Erythroblast (primary cell): ENCODE results near the gene EYA2.

ENCODE experiments used
- DNase-seq, 2 experiments: peaks; one replicate each; lab custom pipeline; 2025; lab: John Stamatoyannopoulos, UW
- GATA1 ChIP-seq: IDR thresholded peaks from 2 replicates; pipeline ENCODE4 v1.6.1; 2011; ENCODE audit warnings: low read depth, mild to moderate bottlenecking, control low read depth, low read length, moderate library complexity
- POLR2A ChIP-seq: IDR thresholded peaks from 2 replicates; pipeline ENCODE4 v1.6.1; 2011; ENCODE audit warnings: mild to moderate bottlenecking, low read length

EYA2 gene

GRCh38 chr20:47016068-47016664 lies 121.5 kb downstream of the EYA2 start:
- no peak for TF ChIP-seq POLR2A
- TF ChIP-seq GATA1, result no peak
- DNase-seq, result no peak

DNA sequence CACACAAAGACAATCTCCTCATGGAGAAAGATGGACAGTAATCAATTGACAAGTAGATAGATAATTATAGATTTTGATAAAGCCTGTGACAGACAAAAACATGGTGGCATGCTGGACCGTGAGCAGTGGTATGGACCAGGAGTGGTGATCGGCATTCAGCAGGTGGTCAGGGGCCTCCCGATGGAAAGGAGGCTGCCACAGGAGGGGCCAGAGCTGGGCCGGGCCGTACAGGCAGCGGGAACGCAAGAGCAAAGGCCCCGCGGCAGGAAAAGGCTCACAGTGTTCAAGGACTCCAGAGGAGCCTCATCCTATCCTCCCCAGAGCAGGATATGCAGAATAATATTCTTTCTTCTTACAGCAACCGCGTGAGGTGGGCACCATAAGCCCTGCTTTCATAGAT lies 123.7 kb downstream of the EYA2 start:
- DNase-seq, result no peak
- no peak for TF ChIP-seq GATA1
- no peak for TF ChIP-seq POLR2A

GRCh38 chr20:47019121-47019824 lies 124.6 kb downstream of the EYA2 start:
- no peak for DNase-seq
- TF ChIP-seq POLR2A (no peak), GATA1 (no peak)

GRCh38 chr20:47020231-47020630 lies 125.6 kb downstream of the EYA2 start:
- no peak for TF ChIP-seq POLR2A
- TF ChIP-seq GATA1, result no peak
- DNase-seq, result no peak

- TF ChIP-seq POLR2A (no peak), GATA1 (no peak)
- DNase-seq, result no peak
These were observed 127.2 kb downstream of the EYA2 start for GRCh38 chr20:47021850-47022249.

DNA sequence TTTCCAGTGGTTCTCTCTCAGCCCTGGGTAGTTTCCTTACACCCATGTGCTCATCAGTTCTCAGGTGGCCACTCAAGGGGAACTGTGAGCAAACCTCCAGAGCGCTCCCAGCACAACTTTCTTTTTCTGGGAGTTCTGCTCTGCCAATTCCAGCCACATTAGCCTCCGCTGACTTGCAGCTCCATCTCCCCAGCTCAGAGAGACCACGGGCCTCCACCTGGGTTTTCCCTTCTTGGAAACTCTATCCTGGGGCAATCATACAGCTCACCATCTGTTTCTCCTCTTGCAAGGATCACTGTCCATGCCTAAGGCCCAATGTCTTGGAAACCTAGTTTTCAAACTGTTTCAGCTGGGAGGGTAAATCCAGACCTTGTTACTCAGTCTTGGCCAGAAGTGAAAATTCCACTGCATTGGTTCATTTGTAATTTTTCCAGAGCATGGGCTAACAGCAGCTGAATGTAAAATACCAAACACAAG lies 129.9 kb downstream of the EYA2 start:
- TF ChIP-seq GATA1 (no peak), POLR2A (no peak)
- DNase-seq, result no peak

DNA sequence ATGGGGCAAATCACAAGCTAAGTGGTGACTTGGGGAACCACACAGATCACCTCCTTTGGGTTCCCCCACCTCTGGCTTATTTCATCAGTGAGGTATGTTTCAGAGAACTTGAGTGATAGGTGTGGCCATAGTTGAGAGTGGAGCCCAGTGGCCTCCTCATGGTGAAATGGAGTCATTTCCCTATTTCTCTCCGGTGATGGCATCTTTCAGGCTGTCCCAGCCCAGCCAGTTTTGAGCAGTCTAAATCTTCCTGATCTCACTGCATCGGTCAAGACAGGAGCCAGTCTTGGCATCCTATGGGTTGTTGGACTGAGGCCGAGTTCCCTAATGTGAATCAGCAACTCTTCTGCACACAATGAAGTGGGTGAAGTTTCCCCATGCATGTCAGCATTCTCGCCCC lies 132.4 kb downstream of the EYA2 start:
- DNase-seq, result no peak
- TF ChIP-seq GATA1 (no peak), POLR2A (no peak)

GRCh38 chr20:47027456-47027855 lies 132.8 kb downstream of the EYA2 start:
- TF ChIP-seq POLR2A (no peak), GATA1 (no peak)
- DNase-seq, result no peak

- no peak for TF ChIP-seq GATA1
- TF ChIP-seq POLR2A, result no peak
- no peak for DNase-seq
These were observed 133.8 kb downstream of the EYA2 start for GRCh38 chr20:47028487-47028886.

DNA sequence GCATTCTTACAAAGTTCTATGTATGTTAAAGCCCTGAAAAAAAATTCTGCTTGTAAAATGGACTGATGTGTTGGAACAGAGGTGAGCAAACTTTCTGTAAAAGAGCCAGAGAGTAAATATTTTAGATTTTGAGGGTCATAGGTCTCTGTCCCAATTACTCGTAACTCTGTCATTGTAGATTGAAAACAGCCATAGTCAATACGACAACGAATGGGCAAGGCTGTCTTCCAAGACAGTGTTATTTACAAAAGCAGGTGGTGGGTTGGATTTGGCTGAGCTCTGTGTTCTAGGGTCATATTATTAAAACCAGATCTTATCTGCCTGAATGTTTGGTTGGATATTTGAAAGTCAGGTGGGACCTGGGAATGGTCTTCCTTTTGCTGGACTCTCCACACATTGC lies 135.2 kb downstream of the EYA2 start:
- no peak for DNase-seq
- no peak for TF ChIP-seq POLR2A

GRCh38 chr20:47030271-47030810 lies 135.7 kb downstream of the EYA2 start:
- no peak for DNase-seq
- TF ChIP-seq GATA1 (no peak), POLR2A (no peak)

- no peak for DNase-seq
- TF ChIP-seq POLR2A (no peak), GATA1 (no peak)
These were observed 136.4 kb downstream of the EYA2 start for GRCh38 chr20:47031004-47031403.

DNA sequence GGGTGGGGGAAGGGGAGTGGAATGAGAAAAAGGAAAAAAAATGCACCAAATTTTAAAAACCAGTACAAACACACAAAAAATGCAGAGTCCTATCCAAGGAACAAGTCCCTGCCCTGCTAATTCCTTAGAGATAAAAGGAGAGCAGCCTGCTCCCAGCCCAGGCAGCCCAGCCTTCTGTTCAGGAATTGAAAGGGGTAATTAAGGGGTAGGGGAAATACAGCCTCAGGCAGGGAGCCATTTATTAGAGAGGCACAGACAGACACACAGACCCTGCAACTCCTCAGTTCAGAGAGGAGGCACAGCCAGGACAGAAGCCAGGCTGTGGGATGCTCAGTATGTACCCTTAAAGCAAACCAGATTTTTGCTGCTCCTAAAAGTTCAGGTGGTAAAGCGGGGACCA lies 137.2 kb downstream of the EYA2 start:
- TF ChIP-seq GATA1 (no peak), POLR2A (no peak)
- DNase-seq, result no peak

DNA sequence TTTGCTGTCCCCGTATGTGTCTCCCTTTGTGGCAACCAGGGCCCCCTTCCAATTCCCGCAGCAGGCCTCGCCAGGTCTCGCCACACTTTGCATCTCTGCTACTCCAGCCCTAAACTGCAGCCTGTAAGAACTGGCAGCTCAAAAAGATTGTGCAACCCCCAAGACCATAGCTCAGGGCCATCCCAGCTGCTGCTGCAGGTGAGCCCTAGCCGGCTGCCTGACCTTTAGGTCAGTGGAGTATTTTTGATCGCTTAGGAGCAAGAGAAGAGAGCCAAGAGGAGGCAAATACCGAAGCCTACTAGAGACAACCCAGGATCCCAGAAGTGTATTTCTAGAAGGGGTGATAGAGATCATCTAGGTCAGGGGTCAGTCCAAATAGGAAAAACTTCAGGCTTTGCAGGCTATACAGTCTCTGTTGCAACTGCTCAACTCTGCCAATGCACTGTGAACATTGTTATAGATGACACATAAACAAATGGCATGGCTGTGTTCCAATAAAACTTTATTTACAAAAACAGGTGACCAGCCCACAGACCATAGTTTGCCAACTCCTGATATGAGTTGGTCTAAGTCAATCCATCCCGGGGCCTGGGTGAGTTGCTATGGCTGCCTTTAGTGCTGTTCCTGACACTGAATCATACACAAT lies 138.4 kb downstream of the EYA2 start:
- TF ChIP-seq GATA1, result no peak
- TF ChIP-seq POLR2A, result no peak
- DNase-seq, result no peak
